ENCODE measurements around the gene TESK1. TPM values are rescaled to one million over a fixed set of nuclear protein-coding genes. Genes with fewer than 3 reads are reported as not detected.
"Not testable (repeated sequence)": the region's sequence is repeated elsewhere in the genome, so short reads cannot be mapped to it uniquely, and the experiment has no call there.

The TESK1 gene
- total and polyA plus RNA-seq, 2 donors = 6.8 to 52.9 TPM

DNA sequence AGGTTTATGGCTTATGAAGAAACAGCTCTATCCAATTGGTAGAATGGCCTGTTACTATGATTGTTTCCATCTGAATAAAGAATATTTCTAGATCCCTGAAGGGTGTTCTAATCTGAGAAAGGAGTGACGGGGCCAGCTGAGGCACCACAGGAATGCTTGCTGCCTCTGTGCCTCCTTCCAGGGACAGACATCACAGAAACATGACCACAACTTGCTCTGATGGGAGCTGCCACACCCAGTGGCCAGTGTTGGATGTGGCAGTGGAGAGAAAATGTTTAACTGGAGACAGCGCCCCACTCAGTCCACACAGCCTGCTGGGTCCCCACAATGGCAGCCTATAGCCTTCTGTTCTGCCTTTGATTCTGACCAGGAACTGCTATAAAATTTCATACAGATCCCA lies 38.6 kb upstream of the TESK1 start:
- no peaks in the 10 kb centered on the region for H3K36me3 ChIP-seq (ENCODE audit: insufficient read depth)
- H3K4me3 ChIP-seq (ENCODE audit: low read depth, low read length) = no peak overlapping the region
- no peak for DNase-seq (ENCODE audit: extremely low spot score)
- WGBS = 94% methylated on average over 2 of the region's 2 CpGs
- no peaks in the 10 kb centered on the region for H3K4me1 ChIP-seq (ENCODE audit: insufficient read depth)
- no peak overlapping the region for H3K27ac ChIP-seq (ENCODE audit: low read depth)

DNA sequence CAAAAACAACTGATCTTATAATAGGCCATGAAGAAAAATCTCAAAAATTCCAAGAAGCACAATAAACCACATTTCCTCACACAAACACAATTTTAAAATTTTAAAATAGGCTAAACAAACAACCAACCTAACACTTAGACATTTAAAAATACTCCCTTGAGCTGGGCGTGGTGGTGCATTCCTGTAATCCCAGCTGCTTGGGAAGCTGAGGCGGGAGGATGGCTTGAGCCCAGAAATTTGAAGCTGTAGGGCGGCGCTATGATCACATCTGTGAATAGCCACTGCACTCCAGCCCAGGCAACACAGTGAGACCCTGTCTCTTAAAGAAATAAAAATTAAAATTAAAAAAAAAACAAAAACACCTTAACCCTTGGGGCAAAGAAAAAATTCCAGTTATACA lies 36.9 kb upstream of the TESK1 start:
- Histone ChIP-seq H3K4me3 (ENCODE audit: low read depth, low read length) (no peak overlapping the region), H3K4me1 (ENCODE audit: insufficient read depth) (no peaks in the 10 kb centered on the region), H3K36me3 (ENCODE audit: insufficient read depth) (no peaks in the 10 kb centered on the region), H3K27ac (ENCODE audit: low read depth) (no peak overlapping the region)
- 94% methylated on average over 4 of the region's 4 CpGs for WGBS
- DNase-seq (ENCODE audit: extremely low spot score) = no peak

GRCh38 chr9:35569206-35569605 lies 35.9 kb upstream of the TESK1 start:
- H3K27ac ChIP-seq (ENCODE audit: low read depth) = no peak overlapping the region
- no peaks in the 10 kb centered on the region for H3K4me1 ChIP-seq (ENCODE audit: insufficient read depth)
- no peaks in the 10 kb centered on the region for H3K36me3 ChIP-seq (ENCODE audit: insufficient read depth)
- no peak for DNase-seq (ENCODE audit: extremely low spot score)
- WGBS = 75% methylated on average over 5 of the region's 5 CpGs
- no peak overlapping the region for H3K4me3 ChIP-seq (ENCODE audit: low read depth, low read length)

DNA sequence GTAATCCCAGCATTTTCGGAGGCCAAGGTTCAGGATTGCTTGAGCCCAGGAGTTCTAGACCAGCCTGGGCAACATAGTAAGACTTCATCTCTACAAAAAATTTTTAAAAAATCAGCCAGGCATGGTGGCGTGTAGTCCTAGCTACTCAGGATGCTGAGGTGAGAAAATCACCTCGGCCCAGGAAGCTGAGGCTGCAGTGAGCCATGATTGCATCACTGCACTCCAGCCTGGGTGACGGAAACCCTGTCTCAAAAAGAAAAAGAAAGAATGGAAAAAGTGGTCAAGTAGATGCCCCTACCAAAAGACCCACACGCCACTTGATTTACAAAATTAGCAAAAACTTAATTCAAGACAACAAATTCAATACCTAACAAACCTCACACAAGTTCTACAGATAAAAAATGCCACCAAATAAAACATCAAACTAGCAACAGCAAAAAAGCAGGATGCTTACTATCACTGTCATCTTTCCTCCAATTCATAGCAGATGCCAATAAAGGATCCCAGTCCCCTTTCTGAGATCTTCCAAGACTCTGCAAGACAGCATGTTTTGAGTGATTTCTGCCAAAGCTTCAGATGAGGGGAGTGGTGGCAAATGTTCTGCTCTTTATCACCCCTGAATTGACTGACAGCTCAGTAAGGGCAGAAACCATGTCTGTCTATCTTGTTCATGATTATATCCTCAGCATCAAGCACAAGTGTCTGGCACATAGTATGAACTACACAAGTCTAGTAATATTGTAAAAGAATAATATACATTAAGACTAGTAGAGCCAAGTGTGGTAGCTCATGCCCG lies 34.2 kb upstream of the TESK1 start:
- Histone ChIP-seq H3K27ac (ENCODE audit: low read depth) (no peak overlapping the region), H3K36me3 (ENCODE audit: insufficient read depth) (no peaks in the 10 kb centered on the region), H3K4me1 (ENCODE audit: insufficient read depth) (no peaks in the 10 kb centered on the region), H3K4me3 (ENCODE audit: low read depth, low read length) (no peak overlapping the region)
- whole genome bisulfite sequencing = 88% methylated on average over 6 of the region's 6 CpGs
- DNase-seq (ENCODE audit: extremely low spot score) = no peak

- 93% methylated on average over 2 of the region's 2 CpGs for WGBS
- Histone ChIP-seq H3K4me1 (ENCODE audit: insufficient read depth) (no peaks in the 10 kb centered on the region), H3K27ac (ENCODE audit: low read depth) (no peak overlapping the region), H3K36me3 (ENCODE audit: insufficient read depth) (no peaks in the 10 kb centered on the region), H3K4me3 (ENCODE audit: low read depth, low read length) (no peak overlapping the region)
- no peak for DNase-seq (ENCODE audit: extremely low spot score)
Observed at GRCh38 chr9:35574578-35575122, 30.4 kb upstream of the TESK1 start.

- no peak overlapping the region for H3K27ac ChIP-seq (ENCODE audit: low read depth)
- H3K4me3 ChIP-seq (ENCODE audit: low read depth, low read length) = no peak overlapping the region
- 86% methylated on average over 5 of the region's 5 CpGs for WGBS
- DNase-seq (ENCODE audit: extremely low spot score) = no peak
- H3K4me1 ChIP-seq (ENCODE audit: insufficient read depth) = no peaks in the 10 kb centered on the region
- no peaks in the 10 kb centered on the region for H3K36me3 ChIP-seq (ENCODE audit: insufficient read depth)
Observed at GRCh38 chr9:35575478-35575877, 29.6 kb upstream of the TESK1 start.

GRCh38 chr9:35577486-35577885 lies 27.6 kb upstream of the TESK1 start:
- Histone ChIP-seq H3K4me1 (ENCODE audit: insufficient read depth) (no peaks in the 10 kb centered on the region), H3K36me3 (ENCODE audit: insufficient read depth) (no peaks in the 10 kb centered on the region), H3K27ac (ENCODE audit: low read depth) (no peak overlapping the region), H3K4me3 (ENCODE audit: low read depth, low read length) (no peak overlapping the region)
- WGBS = 67% methylated on average over 5 of the region's 5 CpGs
- no peak for DNase-seq (ENCODE audit: extremely low spot score)

DNA sequence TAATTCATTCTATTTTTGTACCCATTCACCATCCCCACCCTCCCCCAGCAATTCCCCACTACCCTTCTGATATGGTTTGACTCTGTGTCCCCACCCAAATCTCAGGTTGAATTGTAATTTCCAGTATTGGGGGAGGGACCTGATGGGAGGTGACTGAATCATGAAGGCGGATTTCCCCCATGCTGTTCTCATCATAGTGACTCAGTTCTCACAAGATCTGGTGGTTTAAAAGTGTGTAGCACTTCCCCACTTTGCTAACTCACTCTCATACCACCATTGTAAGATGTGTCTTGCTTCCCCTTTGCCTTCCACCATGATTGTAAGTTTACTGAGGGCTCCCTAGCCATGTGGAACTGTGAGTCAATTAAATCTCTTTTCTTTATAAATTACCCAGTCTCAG lies 25.9 kb upstream of the TESK1 start:
- H3K27ac ChIP-seq (ENCODE audit: low read depth) = no peak overlapping the region
- no peak overlapping the region for H3K4me3 ChIP-seq (ENCODE audit: low read depth, low read length)
- H3K36me3 ChIP-seq (ENCODE audit: insufficient read depth) = no peaks in the 10 kb centered on the region
- DNase-seq (ENCODE audit: extremely low spot score) = no peak
- no peaks in the 10 kb centered on the region for H3K4me1 ChIP-seq (ENCODE audit: insufficient read depth)
- WGBS = 94% methylated on average over 1 of the region's 1 CpG

GRCh38 chr9:35579659-35580227 lies 25.3 kb upstream of the TESK1 start:
- not testable (repeated sequence) for H3K36me3 ChIP-seq (ENCODE audit: insufficient read depth); H3K4me3 ChIP-seq (ENCODE audit: low read depth, low read length); H3K27ac ChIP-seq (ENCODE audit: low read depth); H3K4me1 ChIP-seq (ENCODE audit: insufficient read depth); DNase-seq (ENCODE audit: extremely low spot score)
- 82% methylated on average over 1 of the region's 1 CpG for WGBS

DNA sequence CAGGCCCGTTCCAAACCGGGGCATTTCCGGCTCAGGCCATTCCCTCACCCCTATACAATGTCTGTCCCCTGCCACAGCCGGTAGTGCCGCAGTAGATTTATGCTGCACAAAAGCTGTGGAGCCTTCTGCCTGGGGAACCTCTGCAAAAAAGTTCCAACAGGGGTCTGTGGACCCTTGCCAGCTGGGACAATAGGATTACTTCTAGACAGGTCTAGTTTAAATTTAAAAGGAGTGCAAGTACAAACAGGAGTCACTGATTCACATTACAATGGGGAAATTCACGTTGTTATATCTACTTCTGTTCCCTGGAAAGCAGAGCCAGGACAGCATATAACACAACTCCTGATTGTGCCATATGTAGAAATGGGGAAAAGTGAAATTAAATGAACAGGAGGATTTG lies 21.5 kb upstream of the TESK1 start:
- not testable (repeated sequence) for H3K4me1 ChIP-seq (ENCODE audit: insufficient read depth); H3K36me3 ChIP-seq (ENCODE audit: insufficient read depth); H3K27ac ChIP-seq (ENCODE audit: low read depth); H3K4me3 ChIP-seq (ENCODE audit: low read depth, low read length); DNase-seq (ENCODE audit: extremely low spot score)
- WGBS = 78% methylated on average over 6 of the region's 6 CpGs

DNA sequence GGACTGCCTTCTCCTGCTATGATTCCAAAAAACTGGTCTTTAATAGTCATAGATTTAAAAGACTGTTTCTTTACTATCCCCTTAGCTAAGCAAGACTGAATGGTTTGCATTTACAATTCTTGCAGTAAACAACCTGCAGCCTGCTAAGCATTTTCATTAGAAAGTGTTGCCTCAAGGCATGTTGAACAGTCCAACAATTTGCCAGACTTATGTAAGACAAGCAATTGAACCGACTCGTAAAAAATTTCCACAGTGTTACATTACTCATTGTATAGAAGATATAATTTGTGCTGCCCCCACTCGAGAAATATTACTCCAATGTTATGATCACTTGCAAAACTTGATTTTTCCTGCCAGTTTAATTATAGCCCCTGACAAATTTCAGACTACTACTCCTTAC lies 20.4 kb upstream of the TESK1 start:
- H3K4me1 ChIP-seq (ENCODE audit: insufficient read depth); H3K4me3 ChIP-seq (ENCODE audit: low read depth, low read length); H3K27ac ChIP-seq (ENCODE audit: low read depth); DNase-seq (ENCODE audit: extremely low spot score); H3K36me3 ChIP-seq (ENCODE audit: insufficient read depth): not testable (repeated sequence)
- WGBS = 92% methylated on average over 3 of the region's 3 CpGs

GRCh38 chr9:35588506-35588905 lies 16.6 kb upstream of the TESK1 start:
- H3K27ac ChIP-seq (ENCODE audit: low read depth); H3K4me1 ChIP-seq (ENCODE audit: insufficient read depth); DNase-seq (ENCODE audit: extremely low spot score); H3K36me3 ChIP-seq (ENCODE audit: insufficient read depth); H3K4me3 ChIP-seq (ENCODE audit: low read depth, low read length): not testable (repeated sequence)
- 95% methylated on average over 5 of the region's 5 CpGs for WGBS

- DNase-seq (ENCODE audit: extremely low spot score) = no peak
- no peaks in the 10 kb centered on the region for H3K4me1 ChIP-seq (ENCODE audit: insufficient read depth)
- no peak overlapping the region for H3K27ac ChIP-seq (ENCODE audit: low read depth)
- no peaks in the 10 kb centered on the region for H3K36me3 ChIP-seq (ENCODE audit: insufficient read depth)
- no peak overlapping the region for H3K4me3 ChIP-seq (ENCODE audit: low read depth, low read length)
Observed at GRCh38 chr9:35593581-35593980, 11.5 kb upstream of the TESK1 start.

GRCh38 chr9:35594471-35594870 lies 10.6 kb upstream of the TESK1 start:
- Histone ChIP-seq H3K36me3 (ENCODE audit: insufficient read depth) (no peaks in the 10 kb centered on the region), H3K4me3 (ENCODE audit: low read depth, low read length) (no peak overlapping the region), H3K27ac (ENCODE audit: low read depth) (no peak overlapping the region), H3K4me1 (ENCODE audit: insufficient read depth) (no peaks in the 10 kb centered on the region)
- WGBS = 94% methylated on average over 4 of the region's 4 CpGs
- DNase-seq (ENCODE audit: extremely low spot score) = no peak

Data from urinary bladder (tissue), 4 donors.